Measurements from ENCODE around the gene MEGF11.
"Not testable (repeated sequence)": the region's sequence is repeated elsewhere in the genome, so short reads cannot be mapped to it uniquely, and the experiment has no call there.

MEGF11 gene

DNA sequence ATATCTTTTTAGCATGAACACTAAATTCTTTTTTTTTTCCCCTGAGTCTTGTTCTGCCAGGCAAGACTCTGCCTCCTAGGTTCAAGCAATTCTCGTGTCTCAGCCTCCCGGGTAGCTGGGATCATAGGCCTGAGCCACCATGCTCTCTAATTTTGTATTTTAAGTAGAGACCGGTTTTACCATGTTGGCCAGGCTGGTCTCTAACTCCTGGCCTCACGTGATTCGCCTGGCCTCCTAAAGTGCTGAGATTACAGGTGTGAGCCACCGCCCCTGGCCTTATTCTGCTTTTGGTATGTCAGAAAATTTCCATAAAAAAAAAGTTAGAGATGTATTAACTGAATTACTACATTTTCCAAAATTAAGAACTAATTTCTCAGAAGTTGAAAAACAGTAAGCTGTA lies 370.0 kb downstream of the MEGF11 start:
- Mint-ChIP-seq H3K27me3 (ENCODE audit: low read depth) (no peaks in the 10 kb centered on the region), H3K27ac (no peak overlapping the region), H3K36me3 (ENCODE audit: low read depth) (peaks cover 81% of the 10 kb centered on the region), H3K9me3 (no peaks in the 10 kb centered on the region), H3K4me1 (no peaks in the 10 kb centered on the region), H3K4me3 (no peak overlapping the region)
- TF ChIP-seq CTCF (IDR thresholded peaks at IDR 0.05; ENCODE audit: unreplicated experiment in 3 of 3): no peak

- Mint-ChIP-seq H3K27me3 (ENCODE audit: low read depth) (no peaks in the 10 kb centered on the region), H3K27ac (peak overlapping the region in 1 of 3 experiments; percentile 26), H3K4me1 (no peaks in the 10 kb centered on the region), H3K4me3 (no peak overlapping the region), H3K9me3 (no peaks in the 10 kb centered on the region), H3K36me3 (ENCODE audit: low read depth) (peaks cover 78% of the 10 kb centered on the region)
- no peak for TF ChIP-seq CTCF (IDR thresholded peaks at IDR 0.05; ENCODE audit: unreplicated experiment in 3 of 3)
These were observed 371.6 kb downstream of the MEGF11 start for GRCh38 chr15:65881766-65882434.

DNA sequence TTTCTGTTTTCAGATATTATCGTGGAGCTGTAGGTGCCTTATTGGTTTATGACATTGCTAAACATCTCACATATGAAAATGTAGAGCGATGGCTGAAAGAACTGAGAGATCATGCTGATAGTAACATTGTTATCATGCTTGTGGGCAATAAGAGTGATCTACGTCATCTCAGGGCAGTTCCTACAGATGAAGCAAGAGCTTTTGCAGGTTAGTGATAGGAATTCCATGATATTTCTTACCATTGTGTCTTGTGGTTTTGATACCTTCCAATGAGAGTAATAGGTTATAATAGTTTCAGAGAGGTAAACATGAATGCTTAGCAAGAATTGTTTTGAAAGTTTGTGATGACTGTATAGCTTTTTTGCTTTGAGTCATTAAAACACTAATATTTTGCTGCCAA lies 375.8 kb downstream of the MEGF11 start:
- H3K27me3 Mint-ChIP-seq (ENCODE audit: low read depth): no peaks in the 10 kb centered on the region
- H3K27ac Mint-ChIP-seq: no peak overlapping the region
- peaks cover 9% of the 10 kb centered on the region for H3K4me1 Mint-ChIP-seq
- H3K36me3 Mint-ChIP-seq (ENCODE audit: low read depth): peaks cover 55% of the 10 kb centered on the region
- no peak overlapping the region for H3K4me3 Mint-ChIP-seq
- no peak for TF ChIP-seq CTCF (IDR thresholded peaks at IDR 0.05; ENCODE audit: unreplicated experiment in 3 of 3)
- no peaks in the 10 kb centered on the region for H3K9me3 Mint-ChIP-seq

GRCh38 chr15:65875458-65875857 lies 378.1 kb downstream of the MEGF11 start:
- Mint-ChIP-seq H3K36me3 (ENCODE audit: low read depth) (peaks cover 43% of the 10 kb centered on the region), H3K4me3 (peak overlapping the region in 1 of 3 experiments; percentile 32), H3K4me1 (peaks cover 21% of the 10 kb centered on the region), H3K27me3 (ENCODE audit: low read depth) (no peaks in the 10 kb centered on the region), H3K27ac (no peak overlapping the region), H3K9me3 (no peaks in the 10 kb centered on the region)
- TF ChIP-seq CTCF (IDR thresholded peaks at IDR 0.05; ENCODE audit: unreplicated experiment in 3 of 3): no peak

DNA sequence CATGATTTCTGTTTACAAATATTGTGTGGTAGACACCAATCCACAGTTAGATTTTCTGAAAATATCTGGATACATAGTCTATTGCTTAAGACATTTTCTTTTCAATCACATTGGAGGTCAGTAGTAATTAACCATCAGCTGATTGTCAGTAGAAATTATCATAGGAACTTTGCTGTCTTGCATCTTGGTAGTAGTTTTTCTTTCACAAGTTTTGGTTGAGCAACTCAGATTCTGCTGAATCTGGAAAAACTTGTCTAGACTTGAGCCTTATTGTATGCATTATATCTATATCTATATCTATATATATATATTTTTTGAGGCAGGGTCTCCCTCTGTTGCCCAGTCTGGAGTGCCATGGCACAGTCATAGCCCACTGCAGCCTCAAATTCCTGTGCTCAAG lies 380.3 kb downstream of the MEGF11 start:
- Mint-ChIP-seq H3K4me1 (peaks cover 23% of the 10 kb centered on the region), H3K9me3 (no peaks in the 10 kb centered on the region), H3K27me3 (ENCODE audit: low read depth) (no peaks in the 10 kb centered on the region), H3K4me3 (no peak overlapping the region), H3K27ac (peak overlapping the region in 2 of 3 experiments; percentile 38 to 71), H3K36me3 (ENCODE audit: low read depth) (peaks cover 26% of the 10 kb centered on the region)
- no peak for TF ChIP-seq CTCF (IDR thresholded peaks at IDR 0.05; ENCODE audit: unreplicated experiment in 3 of 3)

- Mint-ChIP-seq H3K4me3 (peak overlapping the region; percentile 1 to 73 (median 36)), H3K4me1 (peaks cover 23% of the 10 kb centered on the region), H3K36me3 (ENCODE audit: low read depth) (peaks cover 20% of the 10 kb centered on the region), H3K27ac (peak overlapping the region; percentile 38 to 71 (median 54))
- H3K27me3 Mint-ChIP-seq (ENCODE audit: low read depth); H3K9me3 Mint-ChIP-seq: not testable (repeated sequence)
These were observed 381.0 kb downstream of the MEGF11 start for GRCh38 chr15:65872596-65872995.

DNA sequence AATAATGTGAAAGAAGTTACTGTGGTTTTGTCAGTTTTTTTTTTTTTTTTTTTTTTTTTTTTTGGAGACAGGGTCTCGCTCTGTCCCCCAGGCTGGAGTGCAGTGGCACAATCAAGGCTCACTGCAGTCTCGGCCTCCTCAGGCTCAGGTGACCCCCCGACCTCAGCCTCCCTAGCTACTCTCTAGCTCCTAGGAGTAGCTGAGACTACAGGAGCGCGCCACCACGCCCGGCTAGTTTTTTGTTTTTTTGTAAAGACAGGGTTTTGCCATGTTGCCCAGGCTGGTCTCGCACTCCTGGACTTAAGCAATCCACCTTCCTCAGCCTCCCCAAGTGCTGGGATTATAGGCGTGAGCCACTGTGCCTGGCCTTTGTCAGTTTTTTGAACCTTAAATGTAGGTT lies 381.7 kb downstream of the MEGF11 start:
- peaks cover 23% of the 10 kb centered on the region for H3K4me1 Mint-ChIP-seq
- peak overlapping the region in 1 of 3 experiments; percentile 98 for H3K4me3 Mint-ChIP-seq
- peaks cover 14% of the 10 kb centered on the region for H3K36me3 Mint-ChIP-seq (ENCODE audit: low read depth)
- not testable (repeated sequence) for H3K9me3 Mint-ChIP-seq; H3K27ac Mint-ChIP-seq; H3K27me3 Mint-ChIP-seq (ENCODE audit: low read depth)
